HepG2 (cell line): ENCODE results near the gene NPHP1. TPM values are rescaled to one million over a fixed set of nuclear protein-coding genes. Genes with fewer than 3 reads are reported as not detected.

Source experiments
- GLI4 ChIP-seq: sonication (generic); formaldehyde crosslinking; IDR thresholded peaks from 2 replicates; pipeline ENCODE4 v1.5.1; 2020; ENCODE audit warnings: missing genetic modification reagents, mild to moderate bottlenecking, moderate library complexity, borderline replicate concordance
- KMT2A ChIP-seq: sonication (generic); formaldehyde crosslinking; IDR thresholded peaks from 2 replicates; pipeline ENCODE4 v1.4.0; 2020; ENCODE audit warnings: missing genetic modification reagents
- MTF1 ChIP-seq: sonication (generic); formaldehyde crosslinking; IDR thresholded peaks from 2 replicates; pipeline ENCODE4 v1.5.0; 2020; ENCODE audit warnings: missing genetic modification reagents
- SMAD1 ChIP-seq: sonication (generic); formaldehyde crosslinking; IDR thresholded peaks from 2 replicates; pipeline ENCODE4 v1.4.0; 2020; ENCODE audit warnings: missing genetic modification reagents, low read depth, mild to moderate bottlenecking, borderline replicate concordance
- SOX6 ChIP-seq, 2 experiments: fragments of 450-650 bp in 1 of 2; sonication (generic) in 1 of 2; formaldehyde crosslinking in 1 of 2; IDR thresholded peaks; 2 replicates each; pipeline versions ENCODE4 v1.4.0 to v1.6.1; 2017 to 2020; ENCODE audit warnings: antibody characterized with exemption in 1 of 2, mild to moderate bottlenecking in 1 of 2, missing genetic modification reagents in 1 of 2
- SP4 ChIP-seq: sonication (generic); formaldehyde crosslinking; IDR thresholded peaks from 2 replicates; pipeline ENCODE4 v1.8.1; 2023; ENCODE audit warnings: mild to moderate bottlenecking, missing genetic modification reagents
- TARDBP ChIP-seq: sonication (generic); formaldehyde crosslinking; IDR thresholded peaks from 2 replicates; pipeline ENCODE4 v1.8.0; 2022; ENCODE audit warnings: mild to moderate bottlenecking, missing genetic modification reagents
- TOE1 ChIP-seq: sonication (generic); formaldehyde crosslinking; IDR thresholded peaks from 2 replicates; pipeline ENCODE4 v1.4.0; 2020; ENCODE audit warnings: mild to moderate bottlenecking, missing genetic modification reagents
- ZKSCAN8 ChIP-seq: IDR thresholded peaks from 2 replicates; pipeline ENCODE4 v1.6.1; 2016; ENCODE audit warnings: borderline replicate concordance, missing genetic modification reagents, missing compliant biosample characterization
- ZNF225 ChIP-seq: sonication (generic); formaldehyde crosslinking; IDR thresholded peaks from 2 replicates; pipeline ENCODE4 v1.4.0; 2020; ENCODE audit warnings: mild to moderate bottlenecking, missing genetic modification reagents
- ZNF558 ChIP-seq: sonication (generic); formaldehyde crosslinking; IDR thresholded peaks from 2 replicates; pipeline ENCODE4 v1.9.0; 2022; ENCODE audit warnings: mild to moderate bottlenecking, missing genetic modification reagents, borderline replicate concordance
- ZNF562 ChIP-seq: sonication (generic); formaldehyde crosslinking; IDR thresholded peaks from 2 replicates; pipeline ENCODE4 v1.8.0; 2022; ENCODE audit warnings: missing genetic modification reagents, borderline replicate concordance
- ZNF564 ChIP-seq: sonication (generic); formaldehyde crosslinking; IDR thresholded peaks from 2 replicates; pipeline ENCODE4 v1.8.1; 2023; ENCODE audit warnings: mild to moderate bottlenecking, missing genetic modification reagents
- polyA plus RNA-seq, 8 experiments: library from polyadenylated mRNA; depleted of rRNA in 3 of 8; stranded (reverse) in 7 of 8; unstranded in 1 of 8; fragments of >200 nt; fragmentation: Illumina TruSeq in 4 of 8; extraction: Trizol in 4 of 8; gene quantifications; 2 replicates each; pipeline versions ENCODE4 v1.2.1 to v1.2.3, GENCODE V29; 2011 to 2016; ENCODE audit warnings: low read depth in 4 of 8, missing spikeins in 1 of 8, mixed read lengths in 1 of 8; ENCODE audit not compliant: insufficient read depth in 1 of 8
- total RNA-seq, 5 experiments: library from RNA; depleted of rRNA; stranded (reverse); fragments of >200 nt; fragmentation: Illumina TruSeq; extraction: Trizol; gene quantifications; 2 replicates each; pipeline ENCODE4 v1.2.3, GENCODE V29; 2016; ENCODE audit warnings: low read depth in 1 of 5
- TF ChIP-seq, protein P1 (sequence below): sonication (generic); formaldehyde crosslinking; IDR thresholded peaks from 2 replicates; pipeline ENCODE4 v1.5.0; 2020; ENCODE audit warnings: missing genetic modification reagents
- TF ChIP-seq, protein P2 (sequence below): sonication (generic); formaldehyde crosslinking; IDR thresholded peaks from 2 replicates; pipeline ENCODE4 v1.5.1; 2020; ENCODE audit warnings: mild to moderate bottlenecking, missing genetic modification reagents, moderate library complexity
- TF ChIP-seq, protein P3 (sequence below): sonication (generic); formaldehyde crosslinking; IDR thresholded peaks from 2 replicates; pipeline ENCODE4 v1.5.0; 2020; ENCODE audit warnings: missing genetic modification reagents
- TF ChIP-seq, protein P4 (sequence below): conservative IDR thresholded peaks from 2 replicates; pipeline ENCODE4 v1.6.1; 2018; ENCODE audit warnings: missing genetic modification reagents
- TF ChIP-seq, protein P5 (sequence below): sonication (generic); formaldehyde crosslinking; IDR thresholded peaks from 2 replicates; pipeline ENCODE4 v1.5.0; 2020; ENCODE audit warnings: mild to moderate bottlenecking, missing genetic modification reagents
- TF ChIP-seq, protein P6 (sequence below): sonication (generic); formaldehyde crosslinking; IDR thresholded peaks from 2 replicates; pipeline ENCODE4 v1.5.0; 2020; ENCODE audit warnings: mild to moderate bottlenecking, low read depth, missing genetic modification reagents, borderline replicate concordance

The NPHP1 gene
- total and polyA plus RNA-seq, 2 of the 13 experiments (the other 11 are each of a cell fraction or from before 2014, with no cell fraction given), result 2.7 to 4.8 TPM

DNA sequence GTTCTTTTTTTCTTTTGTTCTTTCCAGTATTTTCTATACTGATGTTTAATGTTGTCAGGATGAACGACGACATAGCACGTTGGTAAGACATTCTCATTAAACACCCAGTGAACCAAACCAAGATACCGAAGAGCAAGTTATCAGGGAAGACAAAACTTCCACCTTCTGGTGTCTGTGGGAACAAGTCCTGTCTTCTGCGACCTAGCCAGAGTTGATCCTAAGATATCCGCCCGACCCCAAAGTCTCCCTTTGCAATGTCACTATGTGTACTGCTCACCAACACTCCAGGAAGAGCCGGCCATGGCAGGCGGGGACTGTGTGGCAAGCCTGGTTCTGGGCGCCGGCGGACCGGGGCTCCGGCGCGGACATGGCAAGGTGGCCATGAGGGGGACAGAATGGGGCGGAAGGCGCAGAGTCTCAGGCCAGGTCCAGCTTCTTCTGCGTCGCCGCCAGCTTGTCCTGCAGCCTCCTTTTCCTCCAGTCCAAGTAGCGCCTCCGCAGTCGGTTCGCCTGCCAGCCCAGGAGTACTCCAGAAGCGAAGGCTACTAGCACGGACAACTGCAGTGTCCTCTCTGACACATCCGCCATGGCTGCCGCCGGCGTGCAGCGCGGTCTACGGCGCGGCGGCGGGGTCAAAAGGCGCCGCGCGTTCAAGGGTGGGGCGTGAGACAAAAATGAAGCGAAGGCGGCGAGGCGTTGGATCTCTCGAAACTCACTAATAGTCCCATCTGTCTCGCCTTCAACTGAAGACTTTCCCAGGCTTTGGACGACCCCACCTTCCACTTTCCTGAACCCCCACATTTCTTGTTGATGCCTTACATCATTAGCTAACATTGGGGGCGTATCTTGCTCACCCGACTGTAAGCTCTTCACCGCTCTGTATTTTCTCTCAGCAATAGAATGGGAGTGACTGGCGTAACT is 7.4 kb upstream of the NPHP1 start, which contains the start of gene MTLN (continued):
- peak; percentile 62 for TF ChIP-seq SP4 (CRISPR knock-in tag)
- peak; percentile 72; the same call in 1 of the 2 replicates for TF ChIP-seq TARDBP
- no peak for TF ChIP-seq ZNF562
- 0 out of 2 replicates have a peak, but pooled peaks have one; percentile 77 for TF ChIP-seq SMAD1 (CRISPR knock-in tag)
- peak; percentile 61; the same call in 1 of the 2 replicates for TF ChIP-seq ZNF558 (CRISPR knock-in tag)
- TF ChIP-seq, protein P1, sequence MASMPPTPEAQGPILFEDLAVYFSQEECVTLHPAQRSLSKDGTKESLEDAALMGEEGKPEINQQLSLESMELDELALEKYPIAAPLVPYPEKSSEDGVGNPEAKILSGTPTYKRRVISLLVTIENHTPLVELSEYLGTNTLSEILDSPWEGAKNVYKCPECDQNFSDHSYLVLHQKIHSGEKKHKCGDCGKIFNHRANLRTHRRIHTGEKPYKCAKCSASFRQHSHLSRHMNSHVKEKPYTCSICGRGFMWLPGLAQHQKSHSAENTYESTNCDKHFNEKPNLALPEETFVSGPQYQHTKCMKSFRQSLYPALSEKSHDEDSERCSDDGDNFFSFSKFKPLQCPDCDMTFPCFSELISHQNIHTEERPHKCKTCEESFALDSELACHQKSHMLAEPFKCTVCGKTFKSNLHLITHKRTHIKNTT (CRISPR knock-in tag), result no peak
- TF ChIP-seq ZNF564 (CRISPR knock-in tag), result 0 out of 2 replicates have a peak, but pooled peaks have one; percentile 32
- TF ChIP-seq GLI4 (CRISPR knock-in tag), result peak; percentile 57; the same call in 1 of the 2 replicates
- peak; percentile 76; the same call in 1 of the 2 replicates for TF ChIP-seq ZKSCAN8
- TF ChIP-seq TOE1, result 0 out of 2 replicates have a peak, but pooled peaks have one; percentile 63
- TF ChIP-seq, protein P2, sequence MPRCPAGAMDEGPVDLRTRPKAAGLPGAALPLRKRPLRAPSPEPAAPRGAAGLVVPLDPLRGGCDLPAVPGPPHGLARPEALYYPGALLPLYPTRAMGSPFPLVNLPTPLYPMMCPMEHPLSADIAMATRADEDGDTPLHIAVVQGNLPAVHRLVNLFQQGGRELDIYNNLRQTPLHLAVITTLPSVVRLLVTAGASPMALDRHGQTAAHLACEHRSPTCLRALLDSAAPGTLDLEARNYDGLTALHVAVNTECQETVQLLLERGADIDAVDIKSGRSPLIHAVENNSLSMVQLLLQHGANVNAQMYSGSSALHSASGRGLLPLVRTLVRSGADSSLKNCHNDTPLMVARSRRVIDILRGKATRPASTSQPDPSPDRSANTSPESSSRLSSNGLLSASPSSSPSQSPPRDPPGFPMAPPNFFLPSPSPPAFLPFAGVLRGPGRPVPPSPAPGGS (CRISPR knock-in tag), result peak; percentile 65
- TF ChIP-seq KMT2A (CRISPR knock-in tag), result peak; percentile 93
- TF ChIP-seq, protein P3, sequence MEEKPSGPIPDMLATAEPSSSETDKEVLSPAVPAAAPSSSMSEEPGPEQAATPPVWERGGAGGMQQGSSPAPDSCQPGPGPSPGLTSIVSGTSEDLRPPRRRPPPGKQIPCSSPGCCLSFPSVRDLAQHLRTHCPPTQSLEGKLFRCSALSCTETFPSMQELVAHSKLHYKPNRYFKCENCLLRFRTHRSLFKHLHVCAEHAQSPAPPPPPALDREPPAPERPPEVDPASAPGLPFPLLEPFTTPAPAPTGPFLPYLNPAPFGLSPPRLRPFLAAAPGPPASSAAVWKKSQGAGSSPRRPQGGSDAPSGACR (CRISPR knock-in tag), result peak; percentile 82; the same call in 1 of the 2 replicates
- no peak for TF ChIP-seq SOX6 (IDR thresholded peaks at IDR 0.05)
- peak; percentile 78 for TF ChIP-seq SOX6 (CRISPR knock-in tag; IDR thresholded peaks at IDR 0.05)
- TF ChIP-seq, protein P4, sequence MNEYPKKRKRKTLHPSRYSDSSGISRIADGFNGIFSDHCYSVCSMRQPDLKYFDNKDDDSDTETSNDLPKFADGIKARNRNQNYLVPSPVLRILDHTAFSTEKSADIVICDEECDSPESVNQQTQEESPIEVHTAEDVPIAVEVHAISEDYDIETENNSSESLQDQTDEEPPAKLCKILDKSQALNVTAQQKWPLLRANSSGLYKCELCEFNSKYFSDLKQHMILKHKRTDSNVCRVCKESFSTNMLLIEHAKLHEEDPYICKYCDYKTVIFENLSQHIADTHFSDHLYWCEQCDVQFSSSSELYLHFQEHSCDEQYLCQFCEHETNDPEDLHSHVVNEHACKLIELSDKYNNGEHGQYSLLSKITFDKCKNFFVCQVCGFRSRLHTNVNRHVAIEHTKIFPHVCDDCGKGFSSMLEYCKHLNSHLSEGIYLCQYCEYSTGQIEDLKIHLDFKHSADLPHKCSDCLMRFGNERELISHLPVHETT, result 0 out of 2 replicates have a peak, but pooled peaks have one; percentile 40
- peak; percentile 82; the same call in 1 of the 2 replicates for TF ChIP-seq ZNF225
- TF ChIP-seq, protein P5, sequence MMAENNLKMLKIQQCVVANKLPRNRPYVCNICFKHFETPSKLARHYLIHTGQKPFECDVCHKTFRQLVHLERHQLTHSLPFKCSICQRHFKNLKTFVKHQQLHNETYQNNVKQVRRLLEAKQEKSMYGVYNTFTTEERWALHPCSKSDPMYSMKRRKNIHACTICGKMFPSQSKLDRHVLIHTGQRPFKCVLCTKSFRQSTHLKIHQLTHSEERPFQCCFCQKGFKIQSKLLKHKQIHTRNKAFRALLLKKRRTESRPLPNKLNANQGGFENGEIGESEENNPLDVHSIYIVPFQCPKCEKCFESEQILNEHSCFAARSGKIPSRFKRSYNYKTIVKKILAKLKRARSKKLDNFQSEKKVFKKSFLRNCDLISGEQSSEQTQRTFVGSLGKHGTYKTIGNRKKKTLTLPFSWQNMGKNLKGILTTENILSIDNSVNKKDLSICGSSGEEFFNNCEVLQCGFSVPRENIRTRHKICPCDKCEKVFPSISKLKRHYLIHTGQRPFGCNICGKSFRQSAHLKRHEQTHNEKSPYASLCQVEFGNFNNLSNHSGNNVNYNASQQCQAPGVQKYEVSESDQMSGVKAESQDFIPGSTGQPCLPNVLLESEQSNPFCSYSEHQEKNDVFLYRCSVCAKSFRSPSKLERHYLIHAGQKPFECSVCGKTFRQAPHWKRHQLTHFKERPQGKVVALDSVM (CRISPR knock-in tag), result no peak
- TF ChIP-seq MTF1 (CRISPR knock-in tag), result no peak
- TF ChIP-seq, protein P6, sequence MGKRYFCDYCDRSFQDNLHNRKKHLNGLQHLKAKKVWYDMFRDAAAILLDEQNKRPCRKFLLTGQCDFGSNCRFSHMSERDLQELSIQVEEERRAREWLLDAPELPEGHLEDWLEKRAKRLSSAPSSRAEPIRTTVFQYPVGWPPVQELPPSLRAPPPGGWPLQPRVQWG, result no peak
